ENCODE measurements around the gene UGGT2.
A peak's percentile ranks its signal among the peaks of the same experiment; 100 is the strongest.

Gene UGGT2

DNA sequence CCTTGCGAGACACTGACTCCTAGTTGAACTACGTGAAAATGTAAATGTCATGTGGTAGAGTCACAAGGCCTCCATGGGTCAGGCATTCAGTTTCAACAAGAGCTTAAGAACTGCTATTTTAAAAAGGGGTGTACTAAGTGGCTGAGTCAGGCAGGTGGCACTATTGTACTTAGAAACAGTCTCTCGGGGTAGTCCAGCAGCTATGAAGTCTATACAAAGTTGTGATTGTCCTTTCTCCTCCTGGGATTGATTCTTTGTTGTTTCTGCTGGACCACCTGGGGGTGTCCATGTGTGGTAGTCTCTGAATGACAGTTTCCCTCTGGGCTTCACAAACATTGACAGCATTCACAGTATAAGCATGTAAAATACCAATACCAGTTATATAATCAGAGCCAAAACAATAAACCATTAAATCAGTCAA is 33.0 kb downstream of the UGGT2 start:
- no peak overlapping the region for H3K27ac ChIP-seq (ENCODE audit: low read depth, low read length)
- no peak overlapping the region for H3K4me2 ChIP-seq (ENCODE audit: low read length)
- no peaks in the 10 kb centered on the region for H4K20me1 ChIP-seq (ENCODE audit: control insufficient read depth, insufficient read depth, low read depth, low read length)
- no peaks in the 10 kb centered on the region for H3K9me3 ChIP-seq (ENCODE audit: control insufficient read depth, insufficient read depth, low read length)
- peaks cover 29% of the 10 kb centered on the region for H3K36me3 ChIP-seq (ENCODE audit: control insufficient read depth, low read length)
- no peaks in the 10 kb centered on the region for H3K79me2 ChIP-seq (ENCODE audit: control insufficient read depth, low read length)
- H3K9me2 ChIP-seq (replicated peaks; ENCODE audit: control insufficient read depth, low read length), result no peaks in the 10 kb centered on the region
- H3K4me1 ChIP-seq (ENCODE audit: control insufficient read depth, low read length), result peaks cover 6% of the 10 kb centered on the region
- no peaks in the 10 kb centered on the region for H3K27me3 ChIP-seq (ENCODE audit: control insufficient read depth, low read length)
- no peaks in the 10 kb centered on the region for H3F3A ChIP-seq (ENCODE audit: control insufficient read depth, insufficient read depth)
- no peak overlapping the region for H3K4me3 ChIP-seq (ENCODE audit: low read length)
- TF ChIP-seq, protein P1, sequence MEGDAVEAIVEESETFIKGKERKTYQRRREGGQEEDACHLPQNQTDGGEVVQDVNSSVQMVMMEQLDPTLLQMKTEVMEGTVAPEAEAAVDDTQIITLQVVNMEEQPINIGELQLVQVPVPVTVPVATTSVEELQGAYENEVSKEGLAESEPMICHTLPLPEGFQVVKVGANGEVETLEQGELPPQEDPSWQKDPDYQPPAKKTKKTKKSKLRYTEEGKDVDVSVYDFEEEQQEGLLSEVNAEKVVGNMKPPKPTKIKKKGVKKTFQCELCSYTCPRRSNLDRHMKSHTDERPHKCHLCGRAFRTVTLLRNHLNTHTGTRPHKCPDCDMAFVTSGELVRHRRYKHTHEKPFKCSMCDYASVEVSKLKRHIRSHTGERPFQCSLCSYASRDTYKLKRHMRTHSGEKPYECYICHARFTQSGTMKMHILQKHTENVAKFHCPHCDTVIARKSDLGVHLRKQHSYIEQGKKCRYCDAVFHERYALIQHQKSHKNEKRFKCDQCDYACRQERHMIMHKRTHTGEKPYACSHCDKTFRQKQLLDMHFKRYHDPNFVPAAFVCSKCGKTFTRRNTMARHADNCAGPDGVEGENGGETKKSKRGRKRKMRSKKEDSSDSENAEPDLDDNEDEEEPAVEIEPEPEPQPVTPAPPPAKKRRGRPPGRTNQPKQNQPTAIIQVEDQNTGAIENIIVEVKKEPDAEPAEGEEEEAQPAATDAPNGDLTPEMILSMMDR (IDR thresholded peaks at IDR 0.05; ENCODE audit: low read depth, low read length, poor library complexity, severe bottlenecking), result peak; percentile 74
- TF ChIP-seq EZH2phosphoT487 (IDR thresholded peaks at IDR 0.05; ENCODE audit: borderline replicate concordance, low read length), result no peak

- peaks cover 26% of the 10 kb centered on the region for H3K36me3 ChIP-seq (ENCODE audit: control insufficient read depth, low read length)
- H4K20me1 ChIP-seq (ENCODE audit: control insufficient read depth, insufficient read depth, low read depth, low read length), result no peaks in the 10 kb centered on the region
- H3K9me2 ChIP-seq (replicated peaks; ENCODE audit: control insufficient read depth, low read length), result no peaks in the 10 kb centered on the region
- H3K4me2 ChIP-seq (ENCODE audit: low read length), result no peak overlapping the region
- TF ChIP-seq, protein P1 (IDR thresholded peaks at IDR 0.05; ENCODE audit: low read depth, low read length, poor library complexity, severe bottlenecking), result no peak
- no peak for TF ChIP-seq EZH2phosphoT487 (IDR thresholded peaks at IDR 0.05; ENCODE audit: borderline replicate concordance, low read length)
- no peak overlapping the region for H3K27ac ChIP-seq (ENCODE audit: low read depth, low read length)
- H3K27me3 ChIP-seq (ENCODE audit: control insufficient read depth, low read length), result no peaks in the 10 kb centered on the region
- no peak overlapping the region for H3K4me3 ChIP-seq (ENCODE audit: low read length)
- no peaks in the 10 kb centered on the region for H3K9me3 ChIP-seq (ENCODE audit: control insufficient read depth, insufficient read depth, low read length)
- H3K4me1 ChIP-seq (ENCODE audit: control insufficient read depth, low read length), result peaks cover 20% of the 10 kb centered on the region
- H3F3A ChIP-seq (ENCODE audit: control insufficient read depth, insufficient read depth), result peaks cover 7% of the 10 kb centered on the region
- H3K79me2 ChIP-seq (ENCODE audit: control insufficient read depth, low read length), result no peaks in the 10 kb centered on the region
These were observed 35.1 kb downstream of the UGGT2 start for GRCh38 chr13:96018135-96018534.

- Histone ChIP-seq H3K4me1 (ENCODE audit: control insufficient read depth, low read length) (peaks cover 27% of the 10 kb centered on the region), H3K9me2 (replicated peaks; ENCODE audit: control insufficient read depth, low read length) (no peaks in the 10 kb centered on the region), H4K20me1 (ENCODE audit: control insufficient read depth, insufficient read depth, low read depth, low read length) (no peaks in the 10 kb centered on the region), H3K27me3 (ENCODE audit: control insufficient read depth, low read length) (no peaks in the 10 kb centered on the region), H3F3A (ENCODE audit: control insufficient read depth, insufficient read depth) (peaks cover 7% of the 10 kb centered on the region), H3K4me3 (ENCODE audit: low read length) (no peak overlapping the region; the same call in 1 of the 2 replicates), H3K4me2 (ENCODE audit: low read length) (0 out of 2 replicates have a peak overlapping the region, but pooled peaks have one; percentile 12), H3K27ac (ENCODE audit: low read depth, low read length) (no peak overlapping the region), H3K79me2 (ENCODE audit: control insufficient read depth, low read length) (no peaks in the 10 kb centered on the region), H3K36me3 (ENCODE audit: control insufficient read depth, low read length) (peaks cover 24% of the 10 kb centered on the region), H3K9me3 (ENCODE audit: control insufficient read depth, insufficient read depth, low read length) (no peaks in the 10 kb centered on the region; the same call in 1 of the 2 replicates)
- TF ChIP-seq, protein P1 (IDR thresholded peaks at IDR 0.05; ENCODE audit: low read depth, low read length, poor library complexity, severe bottlenecking), result no peak
These were observed 41.8 kb downstream of the UGGT2 start for GRCh38 chr13:96011291-96011872.

Data from DOHH2 (cell line).